GM18909 (cell line): ENCODE data around the gene NAALAD2.
"Not testable (repeated sequence)": the region's sequence is repeated elsewhere in the genome, so short reads cannot be mapped to it uniquely, and the experiment has no call there.

Experiments
- ATAC-seq: cut with Tn5 transposase; IDR thresholded peaks from one replicate; pipeline ENCODE4 v1.9.1; 2021; ENCODE audit warnings: mild to moderate bottlenecking; ENCODE audit not compliant: unreplicated experiment, poor library complexity

Gene NAALAD2

GRCh38 chr11:90237004-90237403 is 102.5 kb downstream of the NAALAD2 start:
- no peak for ATAC-seq

- not testable (repeated sequence) for ATAC-seq
Observed at GRCh38 chr11:90239967-90240636, 105.6 kb downstream of the NAALAD2 start.

- ATAC-seq, result no peak
Observed at GRCh38 chr11:90241414-90241813, 107.0 kb downstream of the NAALAD2 start.
